HG02571 (cell line): ENCODE data around the gene POLR1B.
"Not testable (repeated sequence)": the region's sequence is repeated elsewhere in the genome, so short reads cannot be mapped to it uniquely, and the experiment has no call there.

Experiments
- ATAC-seq: cut with Tn5 transposase; IDR thresholded peaks from one replicate; pipeline ENCODE4 v1.9.1; 2021; ENCODE audit warnings: mild to moderate bottlenecking, moderate library complexity; ENCODE audit not compliant: unreplicated experiment

Gene POLR1B, protein sequence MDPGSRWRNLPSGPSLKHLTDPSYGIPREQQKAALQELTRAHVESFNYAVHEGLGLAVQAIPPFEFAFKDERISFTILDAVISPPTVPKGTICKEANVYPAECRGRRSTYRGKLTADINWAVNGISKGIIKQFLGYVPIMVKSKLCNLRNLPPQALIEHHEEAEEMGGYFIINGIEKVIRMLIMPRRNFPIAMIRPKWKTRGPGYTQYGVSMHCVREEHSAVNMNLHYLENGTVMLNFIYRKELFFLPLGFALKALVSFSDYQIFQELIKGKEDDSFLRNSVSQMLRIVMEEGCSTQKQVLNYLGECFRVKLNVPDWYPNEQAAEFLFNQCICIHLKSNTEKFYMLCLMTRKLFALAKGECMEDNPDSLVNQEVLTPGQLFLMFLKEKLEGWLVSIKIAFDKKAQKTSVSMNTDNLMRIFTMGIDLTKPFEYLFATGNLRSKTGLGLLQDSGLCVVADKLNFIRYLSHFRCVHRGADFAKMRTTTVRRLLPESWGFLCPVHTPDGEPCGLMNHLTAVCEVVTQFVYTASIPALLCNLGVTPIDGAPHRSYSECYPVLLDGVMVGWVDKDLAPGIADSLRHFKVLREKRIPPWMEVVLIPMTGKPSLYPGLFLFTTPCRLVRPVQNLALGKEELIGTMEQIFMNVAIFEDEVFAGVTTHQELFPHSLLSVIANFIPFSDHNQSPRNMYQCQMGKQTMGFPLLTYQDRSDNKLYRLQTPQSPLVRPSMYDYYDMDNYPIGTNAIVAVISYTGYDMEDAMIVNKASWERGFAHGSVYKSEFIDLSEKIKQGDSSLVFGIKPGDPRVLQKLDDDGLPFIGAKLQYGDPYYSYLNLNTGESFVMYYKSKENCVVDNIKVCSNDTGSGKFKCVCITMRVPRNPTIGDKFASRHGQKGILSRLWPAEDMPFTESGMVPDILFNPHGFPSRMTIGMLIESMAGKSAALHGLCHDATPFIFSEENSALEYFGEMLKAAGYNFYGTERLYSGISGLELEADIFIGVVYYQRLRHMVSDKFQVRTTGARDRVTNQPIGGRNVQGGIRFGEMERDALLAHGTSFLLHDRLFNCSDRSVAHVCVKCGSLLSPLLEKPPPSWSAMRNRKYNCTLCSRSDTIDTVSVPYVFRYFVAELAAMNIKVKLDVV

DNA sequence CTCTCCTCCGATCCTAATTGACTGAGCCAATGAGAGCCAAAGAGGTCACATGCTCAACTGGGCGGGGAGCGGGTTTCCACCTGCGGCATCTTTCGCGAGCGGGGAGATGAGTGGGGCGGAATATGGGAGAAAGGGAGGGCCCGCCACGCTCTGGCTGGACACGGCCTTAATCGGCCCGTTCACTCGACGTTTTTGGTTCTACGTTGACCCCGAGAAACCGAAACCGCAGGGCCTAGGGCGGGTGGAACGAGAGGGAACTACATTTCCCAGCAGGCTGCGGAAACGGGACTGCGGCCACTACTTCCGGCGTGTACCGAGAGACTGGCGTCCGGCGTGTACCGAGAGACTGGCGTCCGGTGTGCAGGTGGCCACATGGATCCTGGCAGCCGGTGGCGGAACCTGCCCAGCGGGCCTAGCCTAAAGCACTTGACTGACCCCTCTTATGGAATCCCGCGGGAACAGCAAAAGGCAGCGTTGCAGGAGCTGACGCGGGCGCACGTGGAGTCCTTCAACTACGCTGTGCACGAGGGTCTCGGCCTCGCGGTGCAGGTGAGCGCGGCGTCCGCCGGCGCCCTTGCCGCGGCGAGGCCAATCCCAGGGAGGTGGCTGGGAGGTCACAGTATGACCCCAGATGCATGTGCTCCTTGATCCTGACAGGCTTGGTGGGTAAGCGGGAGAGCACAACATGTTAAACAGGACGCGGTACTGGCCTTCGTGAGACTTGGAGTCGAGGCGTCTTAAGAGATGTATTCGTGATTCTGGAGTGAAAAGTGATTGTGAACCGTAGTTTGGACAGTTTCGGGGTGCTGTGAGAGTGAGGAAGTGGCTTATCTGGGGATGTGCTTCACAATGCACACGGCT lies at the start of gene POLR1B:
Gene POLR1B (plus strand): TSS at position 343 of the 861 bp plus-strand sequence. CDS start 30 bp downstream, at position 373.
- ATAC-seq, result peak; percentile 82

- ATAC-seq, result no peak
Measured at GRCh38 chr2:112493048-112493447, 49.2 kb upstream of the POLR1B start.

- no peak for ATAC-seq
Measured at GRCh38 chr2:112493858-112494648, 48.2 kb upstream of the POLR1B start.

- ATAC-seq, result no peak
Measured at GRCh38 chr2:112494828-112495227, 47.4 kb upstream of the POLR1B start.

- not testable (repeated sequence) for ATAC-seq
Measured at GRCh38 chr2:112495878-112496277, 46.4 kb upstream of the POLR1B start.

DNA sequence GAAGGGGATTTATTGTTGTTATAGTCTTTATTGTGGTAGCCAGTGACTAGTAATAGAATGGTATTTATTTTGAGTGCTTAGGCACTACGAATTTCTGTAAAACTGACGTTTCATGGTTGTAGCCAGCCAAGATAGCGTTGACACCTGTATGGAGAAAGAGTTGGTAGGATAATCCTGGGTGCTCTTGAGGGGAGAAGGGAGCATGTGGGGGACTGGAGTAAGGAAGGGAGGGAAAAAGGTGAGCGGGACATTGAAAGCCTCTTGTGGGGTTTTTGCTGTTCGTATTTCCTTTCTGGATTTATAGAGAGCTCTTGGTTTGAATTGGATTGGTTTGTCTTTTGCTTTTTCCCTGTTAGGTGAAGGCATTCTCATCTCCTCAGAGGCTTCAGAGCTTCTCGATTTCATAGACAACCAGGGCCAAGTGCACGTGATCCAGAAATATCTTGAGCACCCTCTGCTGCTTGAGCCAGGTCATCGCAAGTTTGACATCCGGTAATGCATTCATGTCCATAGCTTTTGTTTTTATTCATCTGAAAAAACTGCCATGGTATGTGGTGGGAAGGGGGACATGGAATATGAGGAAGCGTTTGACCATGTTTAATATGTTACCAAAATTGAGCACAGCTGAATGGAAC lies 41.3 kb upstream of the POLR1B start:
- ATAC-seq, result not testable (repeated sequence)

DNA sequence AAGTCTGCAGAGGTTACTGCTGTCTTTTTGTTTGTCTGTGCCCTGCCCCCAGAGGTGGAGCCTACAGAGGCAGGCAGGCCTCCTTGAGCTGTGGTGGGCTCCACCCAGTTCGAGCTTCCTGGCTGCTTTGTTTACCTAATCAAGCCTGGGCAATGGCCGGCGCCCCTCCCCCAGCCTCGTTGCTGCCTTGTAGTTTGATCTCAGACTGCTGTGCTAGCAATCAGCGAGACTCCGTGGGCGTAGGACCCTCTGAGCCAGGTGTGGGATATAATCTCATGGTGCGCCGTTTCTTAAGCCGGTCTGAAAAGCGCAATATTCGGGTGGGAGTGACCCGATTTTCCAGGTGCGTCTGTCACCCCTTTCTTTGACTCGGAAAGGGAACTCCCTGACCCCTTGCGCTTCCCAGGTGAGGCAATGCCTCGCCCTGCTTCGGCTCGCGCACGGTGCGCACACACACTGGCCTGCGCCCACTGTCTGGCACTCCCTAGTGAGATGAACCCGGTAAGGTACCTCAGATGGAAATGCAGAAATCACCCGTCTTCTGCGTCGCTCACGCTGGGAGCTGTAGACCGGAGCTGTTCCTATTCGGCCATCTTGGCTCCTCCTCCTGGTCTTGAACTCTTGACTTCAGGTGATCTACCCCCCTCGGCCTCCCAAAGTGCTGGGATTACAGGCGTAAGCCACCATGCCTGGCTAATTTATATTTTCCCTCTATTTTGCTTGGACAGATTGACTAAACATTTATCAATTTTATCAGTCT lies 32.8 kb upstream of the POLR1B start:
- ATAC-seq, result not testable (repeated sequence)

GRCh38 chr2:112516801-112517200 lies 25.5 kb upstream of the POLR1B start:
- no peak for ATAC-seq

GRCh38 chr2:112518807-112519206 lies 23.5 kb upstream of the POLR1B start:
- ATAC-seq, result no peak

DNA sequence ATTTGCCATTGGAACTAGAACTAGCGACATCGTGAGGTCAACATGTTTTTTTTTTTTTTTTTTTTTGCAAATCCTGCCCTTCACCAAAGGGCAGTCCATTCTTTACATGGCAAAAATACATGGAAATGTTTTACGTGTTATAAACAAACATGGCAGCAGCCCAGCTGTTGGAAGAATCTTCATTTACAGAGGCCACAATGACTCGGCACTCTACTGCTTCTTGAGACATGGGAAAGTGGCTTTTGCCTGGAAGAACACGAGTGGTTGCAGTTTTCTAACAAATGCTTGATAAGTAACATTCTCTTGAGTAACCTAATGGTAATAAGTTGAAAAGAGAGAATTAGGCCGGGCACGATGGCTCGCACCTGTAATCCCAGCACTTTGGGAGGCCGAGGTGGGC lies 22.8 kb upstream of the POLR1B start:
- no peak for ATAC-seq

DNA sequence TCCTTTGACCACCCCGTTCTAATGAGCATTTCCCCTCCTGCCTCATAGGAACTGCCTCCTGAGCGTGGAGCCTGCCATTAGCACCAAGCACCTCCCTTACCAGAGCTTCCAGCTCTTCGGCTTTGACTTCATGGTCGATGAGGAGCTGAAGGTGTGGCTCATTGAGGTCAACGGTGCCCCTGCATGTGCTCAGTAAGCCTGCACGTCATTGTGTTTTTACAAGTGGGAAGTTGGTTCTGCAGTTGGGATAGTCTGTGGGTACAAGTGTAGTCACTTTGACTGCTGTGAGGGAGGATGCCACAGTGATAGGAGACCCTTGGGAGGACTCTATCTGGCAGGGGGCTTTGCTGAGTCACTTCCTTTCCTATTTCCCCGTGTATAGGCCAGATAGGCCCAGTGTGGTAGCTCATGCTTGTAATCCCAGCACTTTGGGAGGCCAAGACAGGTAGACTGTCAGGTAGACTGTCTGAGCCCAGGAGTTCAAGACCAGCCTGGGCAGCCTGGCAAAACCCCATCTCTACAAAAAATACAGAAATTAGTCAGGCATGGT lies 22.0 kb upstream of the POLR1B start:
- ATAC-seq, result no peak

DNA sequence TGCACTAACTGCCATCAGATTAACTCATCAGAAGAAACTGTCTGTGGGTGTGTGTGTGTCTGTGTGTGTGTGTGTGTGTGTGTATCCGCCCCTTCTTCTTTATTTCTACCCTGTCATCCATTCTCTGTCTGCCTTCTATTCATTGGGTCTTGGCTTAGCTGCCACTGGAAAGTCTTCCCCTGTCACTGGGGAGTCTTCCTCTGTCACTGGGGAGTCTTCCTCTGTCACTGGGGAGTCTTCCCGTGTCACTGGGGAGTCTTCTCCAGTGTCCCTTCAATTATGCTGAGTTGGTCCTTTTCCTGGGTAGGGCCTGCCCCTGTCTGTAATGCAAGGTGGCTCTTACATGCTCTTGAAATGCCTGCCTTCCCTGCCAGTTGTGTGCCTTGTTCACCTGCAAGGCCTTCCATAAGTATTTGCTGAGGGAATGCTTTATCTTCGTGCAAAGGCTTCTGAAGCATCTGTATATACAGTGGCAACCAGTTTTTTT lies 18.9 kb upstream of the POLR1B start:
- no peak for ATAC-seq

DNA sequence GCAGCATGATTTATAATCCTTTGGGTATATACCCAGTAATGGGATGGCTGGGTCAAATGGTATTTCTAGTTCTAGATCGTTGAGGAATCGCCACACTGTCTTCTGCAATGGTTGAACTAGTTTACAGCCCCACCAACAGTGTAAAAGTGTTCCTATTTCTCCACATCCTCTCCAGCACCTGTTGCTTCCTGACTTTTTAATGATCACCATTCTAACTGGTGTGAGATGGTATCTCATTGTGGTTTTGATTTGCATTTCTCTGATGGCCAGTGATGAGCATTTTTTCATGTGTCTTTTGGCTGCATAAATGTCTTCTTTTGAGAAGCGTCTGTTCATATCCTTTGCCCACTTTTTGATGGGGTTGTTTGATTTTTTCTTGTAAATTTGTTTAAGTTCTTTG lies 18.0 kb upstream of the POLR1B start:
- not testable (repeated sequence) for ATAC-seq

- no peak for ATAC-seq
Measured at GRCh38 chr2:112528541-112528940, 13.7 kb upstream of the POLR1B start.

DNA sequence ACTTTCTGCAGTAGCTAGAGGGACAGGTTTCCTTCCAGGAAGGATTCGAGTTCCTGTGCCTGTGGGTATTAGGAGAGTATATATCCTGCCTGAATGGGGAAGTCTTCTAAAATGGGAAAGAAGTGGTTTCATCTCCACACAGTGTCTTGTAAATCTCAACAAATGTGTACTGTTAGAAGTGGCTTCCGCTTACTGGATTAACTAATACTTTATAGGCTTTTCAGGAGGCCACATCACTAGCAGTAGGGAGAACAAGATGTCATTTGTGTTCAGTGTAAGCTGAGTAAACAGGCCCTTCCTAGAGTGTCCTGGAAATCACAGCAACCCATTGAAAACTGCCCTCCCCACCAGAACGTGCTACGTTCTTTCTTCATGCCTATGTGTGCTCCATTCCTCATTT lies 12.5 kb upstream of the POLR1B start:
- ATAC-seq, result no peak

- no peak for ATAC-seq
Measured at GRCh38 chr2:112530728-112531127, 11.5 kb upstream of the POLR1B start.

- ATAC-seq, result no peak
Measured at GRCh38 chr2:112534826-112535225, 7.4 kb upstream of the POLR1B start.

GRCh38 chr2:112536665-112537064 lies 5.6 kb upstream of the POLR1B start:
- not testable (repeated sequence) for ATAC-seq
